K562 (cell line): ENCODE data around the gene GRIN2D. TPM values are rescaled to one million over a fixed set of nuclear protein-coding genes. Genes with fewer than 3 reads are reported as not detected.
A peak's percentile ranks its signal among the peaks of the same experiment; 100 is the strongest.

ENCODE experiments used
- ATF7 ChIP-seq: fragments of 450-650 bp; IDR thresholded peaks from 2 replicates; pipeline ENCODE4 v1.7.1; 2014; ENCODE audit warnings: mild to moderate bottlenecking, moderate library complexity
- EHMT2 ChIP-seq: fragments of 450-650 bp; IDR thresholded peaks from 2 replicates; pipeline ENCODE4 v1.6.1; 2018; ENCODE audit warnings: antibody characterized with exemption
- ELF4 ChIP-seq: fragments of 450-650 bp; formaldehyde crosslinking; IDR thresholded peaks from 2 replicates; pipeline ENCODE4 v1.4.0; 2022; ENCODE audit warnings: missing genetic modification characterization
- EP400 ChIP-seq: fragments of 450-650 bp; IDR thresholded peaks from 2 replicates; pipeline ENCODE4 v1.6.1; 2017; ENCODE audit warnings: antibody characterized with exemption, mild to moderate bottlenecking, moderate library complexity
- FOXA1 ChIP-seq: fragments of 450-650 bp; IDR thresholded peaks from 2 replicates; pipeline ENCODE4 v1.6.1; 2016; ENCODE audit warnings: mild to moderate bottlenecking, borderline replicate concordance
- FOXM1 ChIP-seq, 2 experiments: fragments of 450-650 bp in 1 of 2; sonication (generic) in 1 of 2; formaldehyde crosslinking in 1 of 2; IDR thresholded peaks; 2 replicates each; pipeline versions ENCODE4 v1.6.1 to v1.9.0; 2017 to 2022; ENCODE audit warnings: low read depth in 2 of 2, mild to moderate bottlenecking in 2 of 2, missing genetic modification reagents in 1 of 2, moderate library complexity in 1 of 2
- HDAC2 ChIP-seq: fragments of 450-650 bp; IDR thresholded peaks from 2 replicates; pipeline ENCODE4 v1.6.1; 2016; ENCODE audit warnings: mild to moderate bottlenecking
- HMG20A ChIP-seq: fragments of 450-650 bp; formaldehyde crosslinking; conservative IDR thresholded peaks from 2 replicates; pipeline ENCODE4 v1.4.0; 2020; ENCODE audit warnings: mild to moderate bottlenecking, mixed read lengths
- IFI16 ChIP-seq: fragments of 250-450 bp; sonication (Bioruptor Pico); IDR thresholded peaks from 2 replicates; pipeline ENCODE4 v2.1.2; 2022; ENCODE audit warnings: mild to moderate bottlenecking, inconsistent platforms
- KLF10 ChIP-seq: fragments of 250-450 bp; sonication (Bioruptor Pico); IDR thresholded peaks from 2 replicates; pipeline ENCODE4 v1.6.1; 2021; ENCODE audit warnings: matching md5 sums
- KLF16 ChIP-seq: IDR thresholded peaks from 2 replicates; pipeline ENCODE4 v1.6.1; 2016; ENCODE audit warnings: antibody characterized with exemption
- MYBL2 ChIP-seq, 2 experiments: fragments of 450-650 bp in 1 of 2; sonication (generic) in 1 of 2; formaldehyde crosslinking in 1 of 2; IDR thresholded peaks; 2 replicates each; pipeline versions ENCODE4 v1.6.1 to v1.8.1; 2017 to 2022; ENCODE audit warnings: borderline replicate concordance in 1 of 2, inconsistent platforms in 1 of 2, low read depth in 1 of 2, mild to moderate bottlenecking in 1 of 2, missing genetic modification reagents in 1 of 2, moderate library complexity in 1 of 2
- RBM17 ChIP-seq: fragments of 200-400 bp; formaldehyde crosslinking; IDR thresholded peaks from 2 replicates; pipeline ENCODE4 v1.6.1; 2017; ENCODE audit warnings: low read depth, mild to moderate bottlenecking, low read length, borderline replicate concordance
- RFX7 ChIP-seq: fragments of 250-450 bp; sonication (Bioruptor Pico); IDR thresholded peaks from 2 replicates; pipeline ENCODE4 v1.5.1; 2021; ENCODE audit warnings: mild to moderate bottlenecking
- RHOXF2B ChIP-seq: fragments of 250-450 bp; sonication (Bioruptor Pico); conservative IDR thresholded peaks from 2 replicates; pipeline ENCODE4 v1.5.1; 2021
- SMARCE1 ChIP-seq: fragments of 450-650 bp; IDR thresholded peaks from 2 replicates; pipeline ENCODE4 v1.7.1; 2016; ENCODE audit warnings: mild to moderate bottlenecking
- SP1 ChIP-seq: sonication (generic); formaldehyde crosslinking; IDR thresholded peaks from 2 replicates; pipeline ENCODE4 v1.8.1; 2022; ENCODE audit warnings: mild to moderate bottlenecking, missing genetic modification reagents
- TAL1 ChIP-seq: fragments of 450-650 bp; IDR thresholded peaks from 2 replicates; pipeline ENCODE4 v1.6.1; 2016; ENCODE audit warnings: mild to moderate bottlenecking
- YBX1 ChIP-seq: fragments of 450-650 bp; IDR thresholded peaks from 2 replicates; pipeline ENCODE4 v1.7.1; 2016; ENCODE audit warnings: mild to moderate bottlenecking
- ZFP36 ChIP-seq: fragments of 150-350 bp; IDR thresholded peaks from 2 replicates; pipeline ENCODE4 v1.6.1; 2018; ENCODE audit warnings: low read length, low read depth; ENCODE audit not compliant: partially characterized antibody
- ZNF583 ChIP-seq: fragments of 250-450 bp; sonication (Bioruptor Pico); IDR thresholded peaks from 2 replicates; pipeline ENCODE4 v1.4.0; 2020
- ZNF76 ChIP-seq: fragments of 250-450 bp; sonication (Bioruptor Pico); IDR thresholded peaks from 2 replicates; pipeline ENCODE4 v1.4.0; 2020; ENCODE audit warnings: mild to moderate bottlenecking, moderate library complexity, borderline replicate concordance
- polyA plus RNA-seq, 8 experiments: library from polyadenylated mRNA; depleted of rRNA in 4 of 8; stranded (reverse) in 5 of 8; unstranded in 3 of 8; fragments of >200 nt; fragmentation: Nextera tagmentation in 2 of 8; fragmentation: Illumina TruSeq in 1 of 8; extraction: Ambion mirVana in 2 of 8; extraction: Trizol in 1 of 8; gene quantifications; 2 replicates each; pipeline versions ENCODE4 v1.2.1 to v1.2.3, GENCODE V29; 2011 to 2014; ENCODE audit warnings: inconsistent platforms in 1 of 8, missing spikeins in 1 of 8
- total RNA-seq, 7 experiments: library from RNA; depleted of rRNA in 6 of 7; stranded (reverse); fragments of >200 nt in 6 of 7; fragmentation: Illumina TruSeq in 2 of 7; extraction: Trizol in 2 of 7; gene quantifications; 2 replicates each; pipeline versions ENCODE4 v1.2.1 to v1.2.3, GENCODE V29; 2011 to 2021; ENCODE audit warnings: low replicate concordance in 1 of 7
- TF ChIP-seq, protein P1 (sequence below), 2 experiments: fragments of 450-650 bp in 1 of 2; IDR thresholded peaks; 2 replicates each; pipeline ENCODE4 v1.6.1; 2011 to 2017; ENCODE audit warnings: low read depth in 2 of 2, antibody characterized with exemption in 1 of 2, borderline replicate concordance in 1 of 2, low read length in 1 of 2, mild to moderate bottlenecking in 1 of 2, mixed read lengths in 1 of 2; ENCODE audit not compliant: control insufficient read depth in 1 of 2
- TF ChIP-seq, protein P2 (sequence below): fragments of 250-450 bp; sonication (Bioruptor Pico); IDR thresholded peaks from 2 replicates; pipeline ENCODE4 v1.8.0; 2021; ENCODE audit warnings: borderline replicate concordance, mild to moderate bottlenecking, moderate library complexity; ENCODE audit not compliant: poor library complexity, severe bottlenecking
- TF ChIP-seq, protein P3 (sequence below): fragments of 250-450 bp; sonication (Bioruptor Pico); IDR thresholded peaks from 2 replicates; pipeline ENCODE4 v1.8.0; 2021; ENCODE audit warnings: mild to moderate bottlenecking, moderate library complexity

The GRIN2D gene
- total and polyA plus RNA-seq, 9 of the 15 experiments (the other 6 are each of a cell fraction or from before 2014, with no cell fraction given) = 0.32 to 31.5 (median 1.8) TPM

DNA sequence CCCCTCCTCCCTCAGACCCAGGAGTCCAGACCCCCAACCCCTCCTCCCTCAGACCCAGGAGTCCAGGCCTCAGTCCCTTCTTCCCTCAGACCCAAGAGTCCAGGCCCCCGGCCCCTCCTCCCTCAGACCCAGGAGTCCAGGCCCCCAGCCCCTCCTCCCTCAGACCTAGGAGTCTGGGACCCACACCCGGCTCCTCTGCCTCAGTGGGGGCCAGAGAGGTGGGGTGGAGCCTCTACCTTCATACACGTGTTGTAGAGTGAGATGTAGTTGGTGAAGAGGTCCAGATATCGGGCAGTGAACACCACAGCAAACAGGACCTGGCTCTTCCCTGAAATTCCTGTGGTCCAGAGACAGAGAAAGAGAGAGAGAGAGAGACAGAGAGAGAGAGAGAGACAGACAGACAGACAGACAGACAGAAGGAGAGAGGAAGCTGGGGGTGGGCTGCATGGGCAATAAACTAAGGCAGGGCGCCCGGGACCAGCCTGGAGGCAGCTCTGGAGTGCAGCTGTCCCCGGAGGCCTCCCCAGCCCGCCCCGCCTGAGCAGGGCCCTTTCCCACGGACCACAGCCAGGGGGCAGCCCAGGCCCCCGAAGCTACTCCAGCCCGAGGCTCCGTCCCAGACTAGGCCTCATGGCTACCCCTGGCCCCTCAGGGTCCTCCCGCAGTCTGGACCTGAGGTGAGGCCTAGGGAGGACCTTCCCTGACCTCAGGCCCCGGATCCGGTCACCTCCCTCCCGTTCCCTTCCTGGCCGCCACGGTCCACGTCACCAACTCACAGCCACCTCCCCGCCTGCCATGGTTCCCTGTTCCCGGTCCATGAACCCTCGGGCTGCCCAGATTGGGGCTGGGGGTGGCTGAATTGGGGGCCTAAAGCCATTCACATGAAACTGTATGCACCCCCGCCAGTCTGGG, 3.0 kb upstream of the GRIN2D start (continued):
- TF ChIP-seq FOXM1 (IDR thresholded peaks at IDR 0.05; ENCODE audit: low read depth) = no peak
- TF ChIP-seq FOXM1 (CRISPR knock-in tag; IDR thresholded peaks at IDR 0.05; ENCODE audit: low read depth) = no peak; the same call in 1 of the 2 replicates
- no peak for TF ChIP-seq TAL1
- TF ChIP-seq EHMT2 = no peak
- TF ChIP-seq SMARCE1 = no peak
- no peak for TF ChIP-seq YBX1
- TF ChIP-seq MYBL2 (IDR thresholded peaks at IDR 0.05; ENCODE audit: low read depth) = no peak
- no peak for TF ChIP-seq MYBL2 (CRISPR knock-in tag; IDR thresholded peaks at IDR 0.05; ENCODE audit: borderline replicate concordance)
- no peak for TF ChIP-seq RBM17
- TF ChIP-seq, protein P1, sequence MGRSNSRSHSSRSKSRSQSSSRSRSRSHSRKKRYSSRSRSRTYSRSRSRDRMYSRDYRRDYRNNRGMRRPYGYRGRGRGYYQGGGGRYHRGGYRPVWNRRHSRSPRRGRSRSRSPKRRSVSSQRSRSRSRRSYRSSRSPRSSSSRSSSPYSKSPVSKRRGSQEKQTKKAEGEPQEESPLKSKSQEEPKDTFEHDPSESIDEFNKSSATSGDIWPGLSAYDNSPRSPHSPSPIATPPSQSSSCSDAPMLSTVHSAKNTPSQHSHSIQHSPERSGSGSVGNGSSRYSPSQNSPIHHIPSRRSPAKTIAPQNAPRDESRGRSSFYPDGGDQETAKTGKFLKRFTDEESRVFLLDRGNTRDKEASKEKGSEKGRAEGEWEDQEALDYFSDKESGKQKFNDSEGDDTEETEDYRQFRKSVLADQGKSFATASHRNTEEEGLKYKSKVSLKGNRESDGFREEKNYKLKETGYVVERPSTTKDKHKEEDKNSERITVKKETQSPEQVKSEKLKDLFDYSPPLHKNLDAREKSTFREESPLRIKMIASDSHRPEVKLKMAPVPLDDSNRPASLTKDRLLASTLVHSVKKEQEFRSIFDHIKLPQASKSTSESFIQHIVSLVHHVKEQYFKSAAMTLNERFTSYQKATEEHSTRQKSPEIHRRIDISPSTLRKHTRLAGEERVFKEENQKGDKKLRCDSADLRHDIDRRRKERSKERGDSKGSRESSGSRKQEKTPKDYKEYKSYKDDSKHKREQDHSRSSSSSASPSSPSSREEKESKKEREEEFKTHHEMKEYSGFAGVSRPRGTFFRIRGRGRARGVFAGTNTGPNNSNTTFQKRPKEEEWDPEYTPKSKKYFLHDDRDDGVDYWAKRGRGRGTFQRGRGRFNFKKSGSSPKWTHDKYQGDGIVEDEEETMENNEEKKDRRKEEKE (IDR thresholded peaks at IDR 0.05; ENCODE audit: borderline replicate concordance in 1 of 2, control insufficient read depth in 1 of 2, low read depth in 2 of 2, low read length in 1 of 2) = no peak
- TF ChIP-seq HMG20A = no peak
- no peak for TF ChIP-seq ZFP36
- TF ChIP-seq ATF7 = peak; percentile 49
- peak; percentile 91 for TF ChIP-seq EP400
- no peak for TF ChIP-seq ZNF76
- TF ChIP-seq FOXA1 = no peak
- TF ChIP-seq KLF16 = no peak
- TF ChIP-seq KLF10 = no peak
- TF ChIP-seq RHOXF2B (CRISPR knock-in tag) = no peak
- TF ChIP-seq HDAC2 = peak; percentile 23; the same call in 1 of the 2 replicates
- TF ChIP-seq RFX7 (CRISPR knock-in tag) = no peak
- TF ChIP-seq ZNF583 (CRISPR knock-in tag) = no peak
- TF ChIP-seq ELF4 (CRISPR knock-in tag) = no peak
- TF ChIP-seq SP1 (CRISPR knock-in tag) = peak; percentile 52; the same call in 1 of the 2 replicates
- no peak for TF ChIP-seq IFI16 (CRISPR knock-in tag)
- TF ChIP-seq, protein P2, sequence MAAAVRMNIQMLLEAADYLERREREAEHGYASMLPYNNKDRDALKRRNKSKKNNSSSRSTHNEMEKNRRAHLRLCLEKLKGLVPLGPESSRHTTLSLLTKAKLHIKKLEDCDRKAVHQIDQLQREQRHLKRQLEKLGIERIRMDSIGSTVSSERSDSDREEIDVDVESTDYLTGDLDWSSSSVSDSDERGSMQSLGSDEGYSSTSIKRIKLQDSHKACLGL (CRISPR knock-in tag) = no peak
- TF ChIP-seq, protein P3, sequence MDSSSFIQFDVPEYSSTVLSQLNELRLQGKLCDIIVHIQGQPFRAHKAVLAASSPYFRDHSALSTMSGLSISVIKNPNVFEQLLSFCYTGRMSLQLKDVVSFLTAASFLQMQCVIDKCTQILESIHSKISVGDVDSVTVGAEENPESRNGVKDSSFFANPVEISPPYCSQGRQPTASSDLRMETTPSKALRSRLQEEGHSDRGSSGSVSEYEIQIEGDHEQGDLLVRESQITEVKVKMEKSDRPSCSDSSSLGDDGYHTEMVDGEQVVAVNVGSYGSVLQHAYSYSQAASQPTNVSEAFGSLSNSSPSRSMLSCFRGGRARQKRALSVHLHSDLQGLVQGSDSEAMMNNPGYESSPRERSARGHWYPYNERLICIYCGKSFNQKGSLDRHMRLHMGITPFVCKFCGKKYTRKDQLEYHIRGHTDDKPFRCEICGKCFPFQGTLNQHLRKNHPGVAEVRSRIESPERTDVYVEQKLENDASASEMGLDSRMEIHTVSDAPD (CRISPR knock-in tag) = no peak
